ENCODE data around the gene ANO2.

ANO2 gene

DNA sequence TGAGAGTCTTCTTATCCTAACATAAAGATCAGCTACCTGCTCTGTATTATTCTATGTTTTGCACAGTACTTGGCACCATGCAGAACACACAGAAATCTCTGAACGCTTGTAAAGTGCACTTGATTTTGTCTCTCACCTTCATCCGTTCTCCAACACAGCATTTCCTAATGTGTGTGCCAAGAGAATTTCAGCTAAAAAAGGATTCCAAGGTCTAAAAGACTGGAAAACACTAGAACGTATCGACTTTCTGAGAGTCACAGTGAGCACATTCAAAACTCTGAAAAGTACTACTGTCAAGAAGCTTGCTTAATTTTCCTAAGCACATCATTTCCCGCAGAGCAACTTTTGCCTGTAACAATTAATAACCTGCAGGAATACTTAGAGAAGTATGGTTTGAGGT lies 211.1 kb downstream of the ANO2 start:
- DNase-seq: no peak

DNA sequence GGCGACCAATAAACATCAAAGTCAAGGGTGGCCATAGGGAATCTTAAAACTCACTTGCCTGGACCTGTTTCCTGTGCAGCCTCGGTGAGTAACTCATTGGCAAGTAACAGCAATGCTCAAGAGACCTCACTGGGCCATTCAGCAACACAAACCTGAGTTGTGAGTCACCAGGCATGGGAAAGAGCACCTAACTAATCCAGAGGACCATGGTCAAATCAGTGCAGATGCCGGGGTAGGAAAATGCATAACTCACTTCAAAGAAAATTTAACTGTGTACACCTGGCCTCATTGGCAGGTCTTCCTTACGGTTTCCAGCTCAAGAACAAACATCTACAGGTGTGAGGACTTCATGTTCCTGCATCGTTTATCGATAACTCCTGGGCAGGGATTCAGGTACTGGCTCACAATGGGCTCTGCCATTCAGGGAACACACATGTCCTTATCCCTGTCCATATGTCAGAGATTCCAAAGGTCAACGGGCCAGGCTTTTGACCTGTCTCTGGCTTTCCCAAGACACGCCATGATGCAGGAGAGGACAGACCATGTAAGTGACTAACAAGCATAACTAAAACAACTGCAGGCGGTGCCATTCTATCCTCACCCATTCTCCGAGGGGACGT lies 211.8 kb downstream of the ANO2 start:
- DNase-seq: no peak

DNA sequence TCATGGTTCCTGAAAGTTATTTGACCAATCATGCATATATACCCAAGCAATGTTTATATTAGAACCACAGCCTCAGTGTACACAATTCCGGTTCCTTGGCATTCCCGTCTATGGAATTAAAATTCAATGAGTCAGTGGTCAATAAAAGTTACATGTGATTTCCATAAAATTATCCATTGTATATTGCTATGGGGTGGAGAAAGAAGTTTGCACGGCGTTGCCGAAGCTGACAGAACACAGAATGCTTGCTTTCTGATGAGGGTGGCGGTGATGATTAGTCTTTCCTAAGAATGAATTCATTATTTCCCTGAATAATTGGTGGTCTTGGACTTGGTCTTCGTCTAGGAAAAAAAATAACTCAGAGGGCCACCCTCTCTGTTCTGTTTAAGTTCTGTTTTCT lies 214.1 kb downstream of the ANO2 start:
- DNase-seq: no peak

DNA sequence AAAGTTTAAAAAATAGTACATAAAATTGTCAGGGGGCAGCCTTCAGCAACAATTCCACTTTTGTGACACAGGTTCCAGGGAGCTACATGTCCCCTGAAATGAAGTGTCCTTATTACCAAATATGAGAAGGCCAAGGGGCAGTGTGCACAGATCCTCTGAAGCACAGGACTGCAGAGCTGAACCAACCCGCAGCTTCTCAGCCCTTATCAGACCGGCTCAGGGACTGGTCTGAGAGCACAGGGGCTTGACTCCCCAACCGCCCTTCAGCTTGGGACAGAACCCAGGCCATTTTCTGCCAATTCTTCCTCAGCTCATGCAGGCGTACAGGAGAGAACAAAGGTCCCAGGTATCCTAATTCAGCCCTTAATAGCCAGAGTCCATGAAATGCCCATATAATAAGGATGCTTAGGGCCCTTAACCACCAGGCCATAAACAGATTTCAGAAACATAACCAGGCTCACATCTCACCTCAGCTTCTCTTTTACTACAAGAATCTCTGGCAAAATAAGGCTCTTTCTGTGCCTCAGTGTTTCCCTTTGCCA lies 221.3 kb downstream of the ANO2 start:
- no peak for DNase-seq

DNA sequence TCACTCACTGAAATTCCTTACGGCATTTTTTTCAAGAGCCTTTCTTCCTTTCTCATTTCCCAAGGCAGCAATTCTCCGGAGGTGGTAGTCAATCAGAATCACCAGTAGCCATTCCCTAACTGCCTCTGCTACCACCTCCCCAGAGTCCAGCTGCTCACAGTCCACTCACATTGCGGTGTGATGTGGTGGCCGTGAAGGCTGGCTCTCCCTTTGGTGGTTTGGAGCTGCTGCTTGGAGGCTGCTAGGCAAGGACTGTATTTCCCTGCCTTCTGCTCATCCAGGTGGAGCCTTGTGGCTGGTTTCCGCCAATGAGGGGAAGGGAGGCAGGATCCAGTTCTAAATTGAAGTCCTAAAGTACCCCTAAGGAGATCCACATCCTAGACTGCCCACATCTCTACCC lies 222.0 kb downstream of the ANO2 start:
- no peak for DNase-seq

DNA sequence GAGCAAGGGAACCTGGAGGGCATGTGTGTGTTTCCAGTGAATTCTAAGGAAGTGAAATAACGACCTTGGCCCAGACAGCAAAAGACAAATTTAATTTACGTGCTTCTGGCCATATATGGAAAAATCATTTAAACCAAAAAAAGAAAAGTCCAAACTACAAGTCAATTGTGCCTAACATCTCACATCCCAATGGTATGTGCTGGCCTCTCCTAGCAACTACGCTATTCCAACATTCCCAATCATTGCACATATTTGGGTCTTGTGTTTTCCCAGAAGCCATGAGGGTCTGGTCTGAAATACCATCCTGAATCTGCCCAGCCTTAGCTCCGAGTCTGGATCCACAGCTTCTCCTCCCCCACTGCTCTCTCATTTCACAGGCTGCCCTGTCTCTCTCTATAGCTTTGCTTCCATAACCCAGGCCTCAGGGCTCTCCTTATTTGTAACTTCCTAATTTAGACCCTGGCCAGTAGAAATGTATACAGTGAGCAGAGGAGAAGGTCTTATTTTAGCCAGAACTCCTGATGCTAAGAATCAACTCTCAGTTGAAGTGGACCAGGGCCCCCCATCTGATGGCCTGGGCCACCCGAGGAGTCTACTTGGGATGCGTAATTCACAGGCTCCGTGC lies 224.6 kb downstream of the ANO2 start:
- no peak for DNase-seq

DNA sequence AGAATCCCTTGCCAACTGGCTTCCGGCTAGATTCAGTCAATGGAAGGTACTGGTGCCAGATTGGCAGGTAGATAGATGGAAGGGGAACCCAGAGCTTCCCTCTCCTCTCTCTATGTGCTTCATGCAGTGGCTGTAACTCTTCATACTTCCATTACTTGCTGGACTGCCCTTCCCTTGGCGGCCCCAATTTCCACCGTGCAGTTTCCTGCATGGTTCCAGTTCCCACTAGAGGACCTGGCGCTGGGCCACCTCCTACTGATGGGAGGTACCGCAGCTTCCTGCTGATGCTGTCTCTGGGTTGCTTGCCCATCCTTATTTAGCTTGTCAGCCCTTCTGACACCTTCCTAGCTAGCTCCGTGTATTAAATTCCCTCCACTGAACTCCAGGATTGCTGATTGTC lies 226.4 kb downstream of the ANO2 start:
- DNase-seq: no peak

DNA sequence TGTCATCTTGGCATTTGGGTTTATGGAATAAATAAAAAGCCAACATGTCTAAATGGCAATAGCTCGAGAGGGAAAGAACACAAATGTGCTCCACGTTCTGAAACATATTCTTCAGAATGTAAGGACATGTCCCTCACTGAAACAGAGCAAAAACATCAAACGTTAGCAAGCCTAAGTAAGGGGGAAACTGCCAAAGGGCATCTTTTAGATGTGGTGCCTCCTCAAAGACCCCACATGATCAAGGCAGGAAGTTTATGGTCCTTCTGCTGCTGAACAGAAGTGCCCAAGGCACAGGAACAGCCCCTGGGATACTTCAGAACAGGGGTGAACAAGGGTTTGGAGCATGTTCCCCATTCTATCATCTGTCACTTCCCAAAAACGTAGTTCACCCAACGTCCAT lies 227.0 kb downstream of the ANO2 start:
- no peak for DNase-seq

DNA sequence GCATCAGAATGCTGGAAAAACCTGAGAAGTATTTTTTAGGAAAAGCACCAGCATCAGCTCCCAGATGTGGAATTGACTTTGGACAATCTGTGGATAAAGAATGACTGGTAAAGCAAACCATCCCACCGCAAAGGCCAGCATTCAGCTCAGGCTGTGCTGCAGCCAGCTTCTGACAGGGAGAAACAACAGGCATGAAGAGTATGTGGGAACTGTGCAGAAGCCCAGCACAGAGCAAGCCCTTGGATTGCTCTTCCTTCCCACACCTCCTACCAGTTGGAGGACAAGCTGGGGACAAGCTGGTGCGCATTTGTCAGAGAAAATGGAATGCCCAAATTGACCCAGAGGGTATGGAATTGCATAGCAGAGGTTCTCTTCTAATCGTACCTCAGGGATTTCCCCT lies 228.1 kb downstream of the ANO2 start:
- no peak for DNase-seq

DNA sequence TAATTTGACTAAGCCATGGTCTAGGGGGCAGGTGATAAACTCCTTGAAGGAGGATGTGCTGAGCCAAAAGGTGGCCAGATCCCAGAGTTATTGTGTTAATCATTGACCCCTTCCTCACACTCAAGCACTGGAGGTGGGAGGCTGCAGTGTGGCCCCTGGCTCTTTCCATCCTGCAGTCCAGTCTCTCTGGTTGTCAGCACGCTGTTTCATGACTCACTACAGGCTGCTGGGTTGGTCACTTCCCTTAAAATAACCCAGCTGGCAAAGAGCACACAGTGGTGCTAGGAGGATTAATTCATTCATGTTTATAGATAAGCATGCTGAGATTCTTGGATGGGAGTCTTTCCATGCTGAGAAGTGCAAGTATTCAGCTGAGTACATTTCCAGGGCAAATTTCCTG lies 228.9 kb downstream of the ANO2 start:
- DNase-seq: no peak

DNA sequence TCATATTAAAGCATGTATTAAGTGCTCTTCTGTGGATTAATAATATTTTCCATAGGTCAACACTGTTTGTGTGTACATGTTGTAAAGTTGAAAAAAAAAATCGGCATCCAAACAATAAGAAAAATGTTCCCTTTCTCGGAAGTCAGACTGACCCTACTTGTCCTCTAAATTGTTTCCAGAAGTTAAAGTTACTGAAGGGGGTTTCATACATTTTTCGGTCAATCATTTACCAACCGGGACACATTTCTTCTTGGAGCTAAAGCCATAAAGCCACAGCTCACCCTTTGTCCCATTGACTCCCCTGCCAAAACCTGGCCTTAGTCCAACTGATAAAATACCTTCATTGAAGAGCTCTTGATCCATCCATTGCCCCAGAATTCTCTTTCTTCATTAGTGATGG lies 230.0 kb downstream of the ANO2 start:
- DNase-seq: no peak

DNA sequence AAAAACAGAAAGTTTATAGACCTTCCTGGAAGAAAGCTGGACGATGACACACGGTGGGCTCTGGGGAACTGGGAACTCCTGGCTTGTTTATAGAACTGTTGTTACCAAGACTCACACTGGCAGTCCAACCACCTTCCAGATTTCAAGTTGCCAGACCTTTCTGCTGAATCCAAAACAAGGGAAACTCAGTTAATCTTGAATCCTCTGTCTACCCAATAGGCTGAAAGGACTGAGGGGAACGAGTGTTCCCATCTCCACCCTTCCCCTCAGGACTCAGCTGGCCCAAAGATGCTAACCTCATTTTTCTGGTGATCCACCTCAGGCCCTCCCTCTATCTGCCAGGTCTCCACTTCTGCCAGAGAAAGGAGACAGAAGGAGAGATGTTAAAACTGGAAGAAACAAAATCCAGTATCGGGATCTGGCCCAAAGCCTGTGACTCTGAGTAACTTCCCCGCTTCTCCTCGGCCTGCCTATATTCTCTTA lies 231.4 kb downstream of the ANO2 start:
- no peak for DNase-seq

DNA sequence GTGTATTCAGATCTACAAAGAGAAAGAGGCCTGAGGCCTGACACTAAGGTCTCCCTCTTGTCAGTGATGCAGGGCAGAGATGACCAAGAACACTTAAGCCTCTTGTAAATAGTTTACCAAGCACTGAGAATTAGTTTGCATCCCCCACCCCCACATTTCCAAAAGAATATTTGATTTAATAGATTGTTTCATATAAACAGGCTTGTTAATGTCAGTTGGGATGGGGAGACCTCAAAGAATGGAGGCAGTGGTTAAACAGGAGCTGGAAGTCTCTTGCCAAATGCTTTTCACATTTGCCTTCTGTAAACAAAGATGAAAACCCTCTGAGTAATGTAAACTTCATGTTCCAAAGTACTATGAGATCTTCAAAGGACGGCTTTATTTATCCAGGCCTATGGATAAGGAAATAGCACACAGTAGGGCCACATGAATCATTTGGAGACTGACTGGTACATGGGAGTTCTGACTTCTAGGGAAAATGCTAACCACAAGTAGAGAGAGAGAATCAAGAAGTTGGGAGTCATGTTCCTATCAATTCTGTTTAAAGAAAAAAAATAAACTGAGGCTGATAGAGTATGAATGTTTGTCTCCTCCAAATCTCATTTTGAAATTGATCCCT lies 234.7 kb downstream of the ANO2 start:
- DNase-seq: no peak

DNA sequence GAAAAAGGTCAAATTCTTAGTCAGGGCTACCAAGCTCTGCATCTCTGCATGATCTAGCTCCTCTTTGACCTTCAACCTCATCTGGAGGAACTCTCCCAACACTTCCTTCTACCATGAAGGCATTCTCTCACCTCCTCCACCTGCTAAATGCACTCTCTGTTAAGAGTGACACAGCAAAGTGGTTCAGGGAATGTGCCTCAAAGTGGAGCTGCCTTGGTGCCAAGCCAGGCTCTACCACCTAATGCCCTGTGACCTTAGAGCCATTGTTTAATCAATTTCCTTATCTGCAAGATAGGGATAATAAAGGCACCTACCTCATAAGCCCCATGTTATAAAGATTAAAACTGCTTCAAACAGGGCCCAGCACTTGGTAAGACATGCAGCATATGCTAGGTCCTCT lies 236.7 kb downstream of the ANO2 start:
- no peak for DNase-seq

DNA sequence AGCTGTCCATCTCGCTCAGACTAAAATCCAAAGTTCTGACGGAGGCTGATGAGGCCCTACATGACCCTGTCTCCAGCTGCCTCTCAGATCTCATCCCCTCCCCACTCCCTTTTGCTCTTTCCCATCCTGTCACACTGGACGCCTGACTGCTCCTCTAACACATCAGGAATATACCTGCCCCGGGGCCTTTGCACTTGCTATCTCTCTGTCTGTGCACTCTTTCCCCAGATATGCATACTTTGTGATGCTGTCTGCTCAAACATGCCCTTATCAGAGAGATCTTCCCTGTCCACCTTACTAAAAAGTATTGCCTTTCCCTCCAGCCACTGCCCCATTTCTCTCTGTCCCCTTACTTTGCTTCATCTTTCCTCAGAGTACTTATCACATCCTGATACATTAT lies 238.8 kb downstream of the ANO2 start:
- no peak for DNase-seq

DNA sequence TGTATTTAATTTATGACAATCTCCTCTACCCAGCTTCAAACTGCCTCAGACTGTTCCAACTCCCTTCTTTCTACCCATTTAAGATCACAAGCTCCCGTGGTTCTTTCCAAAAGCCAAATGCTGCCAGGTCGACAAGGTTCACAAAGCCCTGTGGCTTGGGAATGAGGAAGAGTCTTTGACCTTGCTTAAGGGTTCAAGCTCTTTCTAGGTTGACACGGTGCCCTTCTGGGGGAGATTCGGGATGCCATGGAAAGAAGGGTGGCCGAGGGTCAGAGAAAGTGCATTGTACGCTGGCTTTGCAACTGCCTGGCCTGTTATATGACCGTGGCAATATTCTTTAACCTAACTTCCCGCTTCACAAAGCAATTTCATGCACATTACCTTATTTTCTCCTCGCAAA lies 239.3 kb downstream of the ANO2 start:
- DNase-seq: no peak

DNA sequence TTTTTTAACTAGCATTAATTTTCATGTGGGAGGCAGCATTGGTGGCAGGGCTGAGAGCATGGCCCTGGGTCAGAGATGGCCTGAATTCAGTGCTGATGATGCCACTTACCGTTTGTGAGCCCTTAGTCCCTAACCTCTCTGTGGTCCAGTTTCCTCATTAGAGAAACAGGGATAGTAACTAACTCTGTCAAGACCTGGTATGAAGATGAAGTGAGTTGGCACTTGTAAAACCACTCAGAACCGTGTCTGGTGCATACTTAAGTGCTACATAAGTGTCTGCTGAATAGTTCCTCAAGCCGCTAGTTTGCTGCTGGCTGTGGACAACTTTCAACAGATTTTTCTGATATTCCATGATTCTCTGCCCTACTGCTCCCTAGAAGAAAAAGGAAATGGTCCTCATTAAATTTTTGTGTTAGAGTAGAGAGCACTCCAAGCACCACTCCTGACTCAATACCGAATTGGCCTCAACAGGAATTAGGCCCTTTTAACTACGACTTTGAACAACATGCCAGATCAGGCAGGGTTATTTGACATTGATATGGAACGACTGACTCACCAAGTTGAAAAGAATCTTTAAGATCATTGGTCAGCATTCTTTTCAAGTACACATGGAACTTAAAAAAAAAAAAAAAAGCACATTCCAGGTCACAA lies 250.2 kb downstream of the ANO2 start:
- no peak for DNase-seq

DNA sequence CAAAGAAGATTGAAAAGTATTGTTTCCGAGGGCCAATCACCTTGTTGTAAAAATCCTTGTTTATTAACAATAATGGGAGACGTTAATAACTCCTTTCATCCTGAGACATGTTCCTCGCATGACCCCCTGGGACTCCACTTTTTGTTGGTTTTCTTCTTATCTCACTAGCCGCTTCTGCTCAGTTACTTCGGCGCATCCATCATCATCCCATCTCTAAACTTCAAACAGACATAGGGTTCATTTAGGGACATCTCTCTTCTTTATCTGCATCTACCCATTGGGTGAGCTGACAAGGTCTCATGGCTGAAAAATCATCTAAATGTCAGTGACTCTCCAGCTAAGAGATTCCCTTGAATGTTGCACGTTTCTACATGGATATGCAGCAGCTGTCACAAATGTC lies 252.2 kb downstream of the ANO2 start:
- no peak for DNase-seq

DNA sequence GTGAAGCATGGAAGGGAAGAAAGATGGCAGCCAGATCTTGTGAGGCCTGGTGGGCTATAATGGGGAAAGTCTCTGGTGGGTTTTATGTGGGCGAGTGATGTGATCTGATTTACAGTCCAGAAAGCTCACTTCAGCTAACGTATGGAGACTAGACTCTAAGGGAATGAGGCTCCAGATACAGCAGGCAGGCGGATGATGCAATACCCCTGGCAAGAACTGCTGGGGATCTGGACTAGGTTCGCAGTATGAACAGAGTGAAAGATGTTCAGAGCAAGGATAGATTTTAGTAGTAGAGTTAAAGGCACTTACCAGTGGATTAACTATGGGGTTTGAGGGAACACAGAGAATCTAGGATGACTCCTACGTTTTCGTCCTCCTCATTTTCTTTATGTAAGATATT lies 253.1 kb downstream of the ANO2 start:
- DNase-seq: no peak

DNA sequence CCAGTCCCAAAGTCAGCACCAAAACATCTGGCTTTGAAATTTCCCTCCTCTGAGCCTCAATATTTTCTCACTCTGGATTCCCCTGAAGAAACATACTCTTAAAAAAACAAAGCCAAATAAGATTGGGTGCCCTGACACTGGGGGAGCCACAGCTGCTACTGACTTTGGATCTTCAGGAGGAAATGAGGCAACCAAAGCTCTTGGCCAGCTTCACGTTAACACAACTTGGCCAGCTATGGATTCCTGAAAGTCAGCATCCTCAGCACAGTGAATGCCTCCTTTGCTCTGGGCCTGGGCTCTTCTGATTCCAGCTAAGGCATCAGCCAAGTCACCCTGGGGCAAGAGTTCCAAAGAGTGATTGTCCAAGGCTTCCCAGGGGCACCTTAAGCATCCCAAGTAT lies 254.8 kb downstream of the ANO2 start:
- no peak for DNase-seq

DNA sequence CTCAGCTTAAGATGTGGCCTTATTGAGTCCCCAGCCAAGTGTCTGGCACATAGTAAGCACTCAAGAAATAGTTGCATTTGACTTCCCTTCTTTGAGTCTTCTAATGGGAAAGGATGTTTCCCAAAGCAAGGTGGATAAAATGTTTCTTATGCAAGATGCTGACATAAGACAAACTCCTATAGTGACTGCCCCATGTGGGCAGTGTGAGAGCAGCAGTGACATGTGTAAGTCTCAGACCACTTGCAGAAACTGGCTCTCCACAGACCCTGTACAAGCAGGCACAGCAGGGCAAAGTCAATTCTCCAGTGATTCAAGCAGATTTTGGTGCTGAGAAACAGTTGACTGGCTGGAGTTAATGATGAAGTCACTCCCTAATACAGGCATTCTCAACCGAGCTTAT lies 255.3 kb downstream of the ANO2 start:
- no peak for DNase-seq

DNA sequence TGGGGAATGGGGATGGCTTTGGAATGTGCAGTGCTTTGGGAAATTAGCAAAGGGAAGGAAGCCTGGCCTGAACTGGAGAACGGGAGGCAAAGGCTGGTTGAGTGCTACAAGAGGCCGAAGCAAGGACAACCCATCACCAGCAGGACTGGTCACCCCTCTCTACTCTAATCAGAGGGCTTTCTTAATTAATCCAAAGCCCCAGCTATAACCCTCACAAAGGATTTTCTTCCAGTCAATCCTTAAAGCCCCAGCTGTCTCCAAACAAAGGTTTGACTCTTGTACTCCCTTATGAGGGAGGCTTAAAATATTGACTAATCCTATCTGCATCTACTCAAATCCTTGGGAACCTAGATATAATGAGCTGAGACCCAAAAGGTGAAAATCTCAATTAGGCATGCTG lies 256.8 kb downstream of the ANO2 start:
- no peak for DNase-seq
